ENCODE measurements around the gene MLLT6. TPM values are rescaled to one million over a fixed set of nuclear protein-coding genes. Genes with fewer than 3 reads are reported as not detected.
A peak's percentile ranks its signal among the peaks of the same experiment; 100 is the strongest.

MLLT6 gene
- total and polyA plus RNA-seq, 2 of the 13 experiments (the other 11 are each of a cell fraction or from before 2014, with no cell fraction given), result 50.7 to 69.5 TPM

DNA sequence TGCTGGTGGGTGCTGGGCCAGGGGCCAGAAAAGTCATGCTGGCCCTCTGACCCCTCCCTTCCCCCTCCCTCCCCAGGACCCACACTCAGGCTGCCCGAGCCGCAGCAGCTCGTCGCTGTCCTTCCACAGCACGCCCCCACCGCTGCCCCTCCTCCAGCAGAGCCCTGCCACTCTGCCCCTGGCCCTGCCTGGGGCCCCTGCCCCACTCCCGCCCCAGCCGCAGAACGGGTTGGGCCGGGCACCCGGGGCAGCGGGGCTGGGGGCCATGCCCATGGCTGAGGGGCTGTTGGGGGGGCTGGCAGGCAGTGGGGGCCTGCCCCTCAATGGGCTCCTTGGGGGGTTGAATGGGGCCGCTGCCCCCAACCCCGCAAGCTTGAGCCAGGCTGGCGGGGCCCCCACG lies 16.7 kb downstream of the MLLT6 start (continued):
- TF ChIP-seq, protein P1, sequence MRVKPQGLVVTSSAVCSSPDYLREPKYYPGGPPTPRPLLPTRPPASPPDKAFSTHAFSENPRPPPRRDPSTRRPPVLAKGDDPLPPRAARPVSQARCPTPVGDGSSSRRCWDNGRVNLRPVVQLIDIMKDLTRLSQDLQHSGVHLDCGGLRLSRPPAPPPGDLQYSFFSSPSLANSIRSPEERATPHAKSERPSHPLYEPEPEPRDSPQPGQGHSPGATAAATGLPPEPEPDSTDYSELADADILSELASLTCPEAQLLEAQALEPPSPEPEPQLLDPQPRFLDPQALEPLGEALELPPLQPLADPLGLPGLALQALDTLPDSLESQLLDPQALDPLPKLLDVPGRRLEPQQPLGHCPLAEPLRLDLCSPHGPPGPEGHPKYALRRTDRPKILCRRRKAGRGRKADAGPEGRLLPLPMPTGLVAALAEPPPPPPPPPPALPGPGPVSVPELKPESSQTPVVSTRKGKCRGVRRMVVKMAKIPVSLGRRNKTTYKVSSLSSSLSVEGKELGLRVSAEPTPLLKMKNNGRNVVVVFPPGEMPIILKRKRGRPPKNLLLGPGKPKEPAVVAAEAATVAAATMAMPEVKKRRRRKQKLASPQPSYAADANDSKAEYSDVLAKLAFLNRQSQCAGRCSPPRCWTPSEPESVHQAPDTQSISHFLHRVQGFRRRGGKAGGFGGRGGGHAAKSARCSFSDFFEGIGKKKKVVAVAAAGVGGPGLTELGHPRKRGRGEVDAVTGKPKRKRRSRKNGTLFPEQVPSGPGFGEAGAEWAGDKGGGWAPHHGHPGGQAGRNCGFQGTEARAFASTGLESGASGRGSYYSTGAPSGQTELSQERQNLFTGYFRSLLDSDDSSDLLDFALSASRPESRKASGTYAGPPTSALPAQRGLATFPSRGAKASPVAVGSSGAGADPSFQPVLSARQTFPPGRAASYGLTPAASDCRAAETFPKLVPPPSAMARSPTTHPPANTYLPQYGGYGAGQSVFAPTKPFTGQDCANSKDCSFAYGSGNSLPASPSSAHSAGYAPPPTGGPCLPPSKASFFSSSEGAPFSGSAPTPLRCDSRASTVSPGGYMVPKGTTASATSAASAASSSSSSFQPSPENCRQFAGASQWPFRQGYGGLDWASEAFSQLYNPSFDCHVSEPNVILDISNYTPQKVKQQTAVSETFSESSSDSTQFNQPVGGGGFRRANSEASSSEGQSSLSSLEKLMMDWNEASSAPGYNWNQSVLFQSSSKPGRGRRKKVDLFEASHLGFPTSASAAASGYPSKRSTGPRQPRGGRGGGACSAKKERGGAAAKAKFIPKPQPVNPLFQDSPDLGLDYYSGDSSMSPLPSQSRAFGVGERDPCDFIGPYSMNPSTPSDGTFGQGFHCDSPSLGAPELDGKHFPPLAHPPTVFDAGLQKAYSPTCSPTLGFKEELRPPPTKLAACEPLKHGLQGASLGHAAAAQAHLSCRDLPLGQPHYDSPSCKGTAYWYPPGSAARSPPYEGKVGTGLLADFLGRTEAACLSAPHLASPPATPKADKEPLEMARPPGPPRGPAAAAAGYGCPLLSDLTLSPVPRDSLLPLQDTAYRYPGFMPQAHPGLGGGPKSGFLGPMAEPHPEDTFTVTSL (CRISPR knock-in tag; IDR thresholded peaks at IDR 0.05; ENCODE audit: borderline replicate concordance), result no peak
- no peak for TF ChIP-seq SP2 (CRISPR knock-in tag; IDR thresholded peaks at IDR 0.05)
- no peak for TF ChIP-seq ZKSCAN5 (CRISPR knock-in tag; IDR thresholded peaks at IDR 0.05)
- no peak for TF ChIP-seq ISX (CRISPR knock-in tag; conservative IDR thresholded peaks at IDR 0.05)
- TF ChIP-seq PCBP1 (IDR thresholded peaks at IDR 0.05; ENCODE audit: borderline replicate concordance, low read depth, low read length), result peak; percentile 40; the same call in 1 of the 2 replicates
- no peak for TF ChIP-seq ZNF749 (CRISPR knock-in tag; IDR thresholded peaks at IDR 0.05; ENCODE audit: borderline replicate concordance)
- TF ChIP-seq, protein P2, sequence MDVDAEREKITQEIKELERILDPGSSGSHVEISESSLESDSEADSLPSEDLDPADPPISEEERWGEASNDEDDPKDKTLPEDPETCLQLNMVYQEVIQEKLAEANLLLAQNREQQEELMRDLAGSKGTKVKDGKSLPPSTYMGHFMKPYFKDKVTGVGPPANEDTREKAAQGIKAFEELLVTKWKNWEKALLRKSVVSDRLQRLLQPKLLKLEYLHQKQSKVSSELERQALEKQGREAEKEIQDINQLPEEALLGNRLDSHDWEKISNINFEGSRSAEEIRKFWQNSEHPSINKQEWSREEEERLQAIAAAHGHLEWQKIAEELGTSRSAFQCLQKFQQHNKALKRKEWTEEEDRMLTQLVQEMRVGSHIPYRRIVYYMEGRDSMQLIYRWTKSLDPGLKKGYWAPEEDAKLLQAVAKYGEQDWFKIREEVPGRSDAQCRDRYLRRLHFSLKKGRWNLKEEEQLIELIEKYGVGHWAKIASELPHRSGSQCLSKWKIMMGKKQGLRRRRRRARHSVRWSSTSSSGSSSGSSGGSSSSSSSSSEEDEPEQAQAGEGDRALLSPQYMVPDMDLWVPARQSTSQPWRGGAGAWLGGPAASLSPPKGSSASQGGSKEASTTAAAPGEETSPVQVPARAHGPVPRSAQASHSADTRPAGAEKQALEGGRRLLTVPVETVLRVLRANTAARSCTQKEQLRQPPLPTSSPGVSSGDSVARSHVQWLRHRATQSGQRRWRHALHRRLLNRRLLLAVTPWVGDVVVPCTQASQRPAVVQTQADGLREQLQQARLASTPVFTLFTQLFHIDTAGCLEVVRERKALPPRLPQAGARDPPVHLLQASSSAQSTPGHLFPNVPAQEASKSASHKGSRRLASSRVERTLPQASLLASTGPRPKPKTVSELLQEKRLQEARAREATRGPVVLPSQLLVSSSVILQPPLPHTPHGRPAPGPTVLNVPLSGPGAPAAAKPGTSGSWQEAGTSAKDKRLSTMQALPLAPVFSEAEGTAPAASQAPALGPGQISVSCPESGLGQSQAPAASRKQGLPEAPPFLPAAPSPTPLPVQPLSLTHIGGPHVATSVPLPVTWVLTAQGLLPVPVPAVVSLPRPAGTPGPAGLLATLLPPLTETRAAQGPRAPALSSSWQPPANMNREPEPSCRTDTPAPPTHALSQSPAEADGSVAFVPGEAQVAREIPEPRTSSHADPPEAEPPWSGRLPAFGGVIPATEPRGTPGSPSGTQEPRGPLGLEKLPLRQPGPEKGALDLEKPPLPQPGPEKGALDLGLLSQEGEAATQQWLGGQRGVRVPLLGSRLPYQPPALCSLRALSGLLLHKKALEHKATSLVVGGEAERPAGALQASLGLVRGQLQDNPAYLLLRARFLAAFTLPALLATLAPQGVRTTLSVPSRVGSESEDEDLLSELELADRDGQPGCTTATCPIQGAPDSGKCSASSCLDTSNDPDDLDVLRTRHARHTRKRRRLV (CRISPR knock-in tag; IDR thresholded peaks at IDR 0.05), result no peak
- no peak for TF ChIP-seq ARNTL (CRISPR knock-in tag; IDR thresholded peaks at IDR 0.05)
- TF ChIP-seq ESRRA (CRISPR knock-in tag; IDR thresholded peaks at IDR 0.05; ENCODE audit: low read depth), result no peak
- TF ChIP-seq ZNF367 (CRISPR knock-in tag; IDR thresholded peaks at IDR 0.05; ENCODE audit: borderline replicate concordance), result no peak
- no peak for TF ChIP-seq HDAC2 (CRISPR knock-in tag; IDR thresholded peaks at IDR 0.05)
- no peak for TF ChIP-seq ZNF550 (CRISPR knock-in tag; IDR thresholded peaks at IDR 0.05; ENCODE audit: borderline replicate concordance)
- no peak for TF ChIP-seq ZFP62 (CRISPR knock-in tag; IDR thresholded peaks at IDR 0.05)
- TF ChIP-seq, protein P3, sequence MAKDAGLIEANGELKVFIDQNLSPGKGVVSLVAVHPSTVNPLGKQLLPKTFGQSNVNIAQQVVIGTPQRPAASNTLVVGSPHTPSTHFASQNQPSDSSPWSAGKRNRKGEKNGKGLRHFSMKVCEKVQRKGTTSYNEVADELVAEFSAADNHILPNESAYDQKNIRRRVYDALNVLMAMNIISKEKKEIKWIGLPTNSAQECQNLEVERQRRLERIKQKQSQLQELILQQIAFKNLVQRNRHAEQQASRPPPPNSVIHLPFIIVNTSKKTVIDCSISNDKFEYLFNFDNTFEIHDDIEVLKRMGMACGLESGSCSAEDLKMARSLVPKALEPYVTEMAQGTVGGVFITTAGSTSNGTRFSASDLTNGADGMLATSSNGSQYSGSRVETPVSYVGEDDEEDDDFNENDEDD (CRISPR knock-in tag; IDR thresholded peaks at IDR 0.05; ENCODE audit: borderline replicate concordance), result no peak

All from HepG2 (cell line).